A549 (cell line): ENCODE results near the gene CORO2A. TPM values are rescaled to one million over a fixed set of nuclear protein-coding genes. Genes with fewer than 3 reads are reported as not detected.

Experiments used
- ATAC-seq, 2 experiments: fragments of 200-7000 bp in 1 of 2; fragments of >200 bp in 1 of 2; cut with Nextera tagmentation in 1 of 2; cut with Tn5 transposase in 1 of 2; 3 replicates each; pipeline versions ENCODE4 v1.8.0 to v1.9.1; 2018 to 2020; ENCODE audit warnings: mild to moderate bottlenecking in 1 of 2, moderate library complexity in 1 of 2
- CTCF ChIA-PET: fragments of 300-600 bp; sonication (Branson Sonifier 250); formaldehyde crosslinking; extraction: SDS; loops from one replicate; lab custom pipeline; 2021; ENCODE audit warnings: antibody characterized with exemption, inconsistent platforms; lab: Yijun Ruan, JAX
- POLR2A ChIA-PET: fragments of 350-600 bp; formaldehyde crosslinking; extraction: SDS; loops from one replicate; lab custom pipeline; 2021; ENCODE audit warnings: antibody characterized with exemption, inconsistent platforms; lab: Yijun Ruan, JAX
- DNase-seq, 2 experiments: peaks; one replicate each; pipeline versions ENCODE4 v3.0.0 to v3.0.0-alpha.2; 2011 to 2016; ENCODE audit warnings: low read depth in 1 of 2, low spot score in 1 of 2
- FAIRE-seq: peaks from 2 replicates; lab custom pipeline; 2011; peaks lifted over from hg19 to GRCh38; lab: Jason Lieb, UNC
- H3K27ac ChIP-seq, 2 experiments: fragments of >200 bp; sonication (Bioruptor Twin); formaldehyde crosslinking; 3 replicates each; pipeline ENCODE4 v1.5.1; 2016 to 2017
- H3K4me1 ChIP-seq: fragments of >200 bp; sonication (Bioruptor Twin); formaldehyde crosslinking; 3 replicates; pipeline ENCODE4 v1.6.1; 2016
- H3K4me2 ChIP-seq: fragments of >200 bp; sonication (Bioruptor Twin); formaldehyde crosslinking; 3 replicates; pipeline ENCODE4 v1.6.1; 2016
- H3K4me3 ChIP-seq: fragments of >200 bp; sonication (Bioruptor Twin); formaldehyde crosslinking; 3 replicates; pipeline ENCODE4 v1.5.1; 2016
- H3K9me3 ChIP-seq: fragments of >200 bp; sonication (Bioruptor Twin); formaldehyde crosslinking; 3 replicates; pipeline ENCODE4 v1.6.1; 2016
- CHD2 ChIP-seq: fragments of 150-350 bp; IDR thresholded peaks from 2 replicates; pipeline ENCODE4 v1.6.1; 2014; ENCODE audit warnings: low read length; ENCODE audit not compliant: partially characterized antibody
- CHD4 ChIP-seq: fragments of 200-600 bp; sonication (generic); IDR thresholded peaks from 2 replicates; pipeline ENCODE4 v1.6.1; 2016; ENCODE audit warnings: antibody characterized with exemption, mild to moderate bottlenecking, borderline replicate concordance
- HOXA7 ChIP-seq: fragments of 250-450 bp; sonication (Bioruptor Pico); IDR thresholded peaks from 2 replicates; pipeline ENCODE4 v1.5.0; 2020; ENCODE audit warnings: mild to moderate bottlenecking, moderate library complexity
- JUN ChIP-seq, 2 experiments: fragments of >200 bp; sonication (Bioruptor Twin); formaldehyde crosslinking; IDR thresholded peaks; 2 replicates in 1 of 2; 3 replicates in 1 of 2; pipeline ENCODE4 v1.6.1; 2016 to 2017
- WGBS: methylation state at CpG from one replicate; pipeline ENCODE4 v1.1.6; 2017; ENCODE audit errors: missing lambda C conversion rate; 5-methylcytosine and 5-hydroxymethylcytosine counted together
- polyA plus RNA-seq, 4 experiments: library from polyadenylated mRNA; depleted of rRNA in 3 of 4; stranded (reverse); fragments of >200 nt; fragmentation: RNase III in 1 of 4; extraction: RNeasy Plus Mini Kit Qiagen cat#74134 plus additional on column Dnase treatment in 1 of 4; gene quantifications; 2 replicates in 3 of 4; 3 replicates in 1 of 4; pipeline ENCODE4 v1.2.3, GENCODE V29; 2011 to 2017
- small RNA-seq, 6 experiments: library from RNA; depleted of rRNA; stranded (forward); fragments of <200 nt; gene quantifications; one replicate each; pipeline ENCODE3, GENCODE V24; 2012
- TF ChIP-seq, protein P1 (sequence below): fragments of >200 bp; sonication (Bioruptor Twin); formaldehyde crosslinking; IDR thresholded peaks from 3 replicates; pipeline ENCODE4 v1.6.1; 2016

CORO2A gene
- polyA plus RNA-seq, 2 of the 4 experiments (the other 2 are of a cell fraction): 0.49 to 2.0 TPM

DNA sequence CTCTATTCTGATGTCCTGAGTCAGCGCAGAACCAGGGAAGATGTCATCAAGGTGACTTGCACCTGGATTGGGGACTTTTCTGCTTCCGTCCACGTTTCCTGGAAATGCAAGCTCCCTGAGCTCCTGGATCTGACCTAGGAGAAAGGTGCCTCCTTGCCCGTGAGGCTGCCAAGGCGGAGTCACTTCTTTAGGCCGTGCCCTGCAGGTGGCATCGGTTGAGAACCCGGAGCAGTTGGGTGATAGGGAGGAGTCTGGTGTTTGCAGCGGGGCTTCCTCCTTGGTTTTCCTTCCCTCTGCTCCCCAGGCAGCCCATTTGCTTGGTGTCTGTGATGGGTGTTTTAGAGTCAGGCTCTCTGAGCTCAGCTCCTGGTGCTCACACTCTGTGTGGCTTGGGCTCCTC lies 120.7 kb downstream of the CORO2A start:
- ATAC-seq: no peak
- Histone ChIP-seq H3K4me1 (peaks cover 28% of the 10 kb centered on the region), H3K9me3 (no peaks in the 10 kb centered on the region), H3K4me2 (no peak overlapping the region), H3K4me3 (no peak overlapping the region), H3K27ac (no peak overlapping the region)
- ChIA-PET CTCF (interaction anchor here (0.8 to 4.3 kb wide), 6 partner anchors 11 to 734 kb away, joined by 3 to 84 read pairs (median 4); partner anchors contain the start of gene NANS), POLR2A (interaction anchor here (1.7 kb wide), 1 partner anchor 15 kb away, joined by 7 read pairs; the partner anchor contains the start of gene NANS)
- 92% methylated on average over 8 of the region's 9 CpGs for WGBS
- TF ChIP-seq JUN (IDR thresholded peaks at IDR 0.05) (no peak), HOXA7 (CRISPR knock-in tag) (no peak), CHD4 (no peak), CHD2 (no peak)
- TF ChIP-seq, protein P1, sequence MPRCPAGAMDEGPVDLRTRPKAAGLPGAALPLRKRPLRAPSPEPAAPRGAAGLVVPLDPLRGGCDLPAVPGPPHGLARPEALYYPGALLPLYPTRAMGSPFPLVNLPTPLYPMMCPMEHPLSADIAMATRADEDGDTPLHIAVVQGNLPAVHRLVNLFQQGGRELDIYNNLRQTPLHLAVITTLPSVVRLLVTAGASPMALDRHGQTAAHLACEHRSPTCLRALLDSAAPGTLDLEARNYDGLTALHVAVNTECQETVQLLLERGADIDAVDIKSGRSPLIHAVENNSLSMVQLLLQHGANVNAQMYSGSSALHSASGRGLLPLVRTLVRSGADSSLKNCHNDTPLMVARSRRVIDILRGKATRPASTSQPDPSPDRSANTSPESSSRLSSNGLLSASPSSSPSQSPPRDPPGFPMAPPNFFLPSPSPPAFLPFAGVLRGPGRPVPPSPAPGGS: no peak
- no peak for DNase-seq
- FAIRE-seq: no peak

Small RNA genes lying within 50 kb of the gene (small RNA-seq; reads per million reads assigned to genes)
- 0 reads per million in 6 experiments for gene MIR6854
- gene RF00017: 0 reads per million in 6 experiments

Other genes with a start within 250 kb of the CORO2A start
- 97.0 and 127 TPM in 2 replicates for gene ANP32B, start 209.3 kb downstream of the CORO2A start, polyA plus RNA-seq (2011; rRNA removed)
- 346 to 360 TPM (median 350 TPM) in 3 replicates for gene ANP32B, start 209.3 kb downstream of the CORO2A start, polyA plus RNA-seq (2017; fragmentation: RNase III; extraction: RNeasy Plus Mini Kit Qiagen cat#74134 plus additional on column Dnase treatment)
- 66.6 and 70.2 TPM in 2 replicates for gene NANS, start 135.9 kb downstream of the CORO2A start, polyA plus RNA-seq (2011; rRNA removed)
- gene NANS, start 135.9 kb downstream of the CORO2A start, polyA plus RNA-seq (2017; fragmentation: RNase III; extraction: RNeasy Plus Mini Kit Qiagen cat#74134 plus additional on column Dnase treatment): 53.3 to 58.2 TPM (median 56.8 TPM) in 3 replicates
- gene TRIM14, start 73.4 kb downstream of the CORO2A start, polyA plus RNA-seq (2011; rRNA removed): 9.2 and 9.7 TPM in 2 replicates
- 8.8 to 10.1 TPM (median 9.1 TPM) in 3 replicates for gene TRIM14, start 73.4 kb downstream of the CORO2A start, polyA plus RNA-seq (2017; fragmentation: RNase III; extraction: RNeasy Plus Mini Kit Qiagen cat#74134 plus additional on column Dnase treatment)
- 3.3 and 4.1 TPM in 2 replicates for gene TBC1D2, start 63.0 kb upstream of the CORO2A start, polyA plus RNA-seq (2011; rRNA removed)
- 6.5 to 7.5 TPM (median 7.3 TPM) in 3 replicates for gene TBC1D2, start 63.0 kb upstream of the CORO2A start, polyA plus RNA-seq (2017; fragmentation: RNase III; extraction: RNeasy Plus Mini Kit Qiagen cat#74134 plus additional on column Dnase treatment)